ENCODE measurements around the gene ZNF330. TPM values are rescaled to one million over a fixed set of nuclear protein-coding genes. Genes with fewer than 3 reads are reported as not detected.
"Not testable (repeated sequence)": the region's sequence is repeated elsewhere in the genome, so short reads cannot be mapped to it uniquely, and the experiment has no call there.

ZNF330 gene
- total RNA-seq, 6 experiments from 2014 or later: 11.8 to 33.5 (median 26.0) TPM

- ATAC-seq (no peak), DNase-seq (no peak)
- Histone ChIP-seq H3K27ac (no peak overlapping the region), H3K4me1 (no peaks in the 10 kb centered on the region), H3K4me3 (no peak overlapping the region), H3K9me3 (no peaks in the 10 kb centered on the region), H3K27me3 (no peaks in the 10 kb centered on the region), H3K36me3 (no peaks in the 10 kb centered on the region)
- TF ChIP-seq, protein P1, sequence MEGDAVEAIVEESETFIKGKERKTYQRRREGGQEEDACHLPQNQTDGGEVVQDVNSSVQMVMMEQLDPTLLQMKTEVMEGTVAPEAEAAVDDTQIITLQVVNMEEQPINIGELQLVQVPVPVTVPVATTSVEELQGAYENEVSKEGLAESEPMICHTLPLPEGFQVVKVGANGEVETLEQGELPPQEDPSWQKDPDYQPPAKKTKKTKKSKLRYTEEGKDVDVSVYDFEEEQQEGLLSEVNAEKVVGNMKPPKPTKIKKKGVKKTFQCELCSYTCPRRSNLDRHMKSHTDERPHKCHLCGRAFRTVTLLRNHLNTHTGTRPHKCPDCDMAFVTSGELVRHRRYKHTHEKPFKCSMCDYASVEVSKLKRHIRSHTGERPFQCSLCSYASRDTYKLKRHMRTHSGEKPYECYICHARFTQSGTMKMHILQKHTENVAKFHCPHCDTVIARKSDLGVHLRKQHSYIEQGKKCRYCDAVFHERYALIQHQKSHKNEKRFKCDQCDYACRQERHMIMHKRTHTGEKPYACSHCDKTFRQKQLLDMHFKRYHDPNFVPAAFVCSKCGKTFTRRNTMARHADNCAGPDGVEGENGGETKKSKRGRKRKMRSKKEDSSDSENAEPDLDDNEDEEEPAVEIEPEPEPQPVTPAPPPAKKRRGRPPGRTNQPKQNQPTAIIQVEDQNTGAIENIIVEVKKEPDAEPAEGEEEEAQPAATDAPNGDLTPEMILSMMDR (IDR thresholded peaks at IDR 0.05): no peak
- TF ChIP-seq POLR2A (IDR thresholded peaks at IDR 0.05): no peak
- intact Hi-C loops (cut with DNase I): no loop called here
- 62% methylated on average over 2 of the region's 2 CpGs for WGBS (ENCODE audit: insufficient coverage, low coverage, low lambda C conversion rate, missing lambda C conversion rate)
These were observed 39.5 kb upstream of the ZNF330 start for GRCh38 chr4:141180991-141181761.

GRCh38 chr4:141183491-141183890, 37.2 kb upstream of the ZNF330 start:
- ATAC-seq; intact Hi-C loops (cut with DNase I); H3K27me3 ChIP-seq; H3K4me3 ChIP-seq; DNase-seq; H3K36me3 ChIP-seq; H3K4me1 ChIP-seq; H3K9me3 ChIP-seq; H3K27ac ChIP-seq: not testable (repeated sequence)
- 83% methylated on average over 1 of the region's 2 CpGs for WGBS (ENCODE audit: insufficient coverage, low coverage, low lambda C conversion rate, missing lambda C conversion rate)

DNA sequence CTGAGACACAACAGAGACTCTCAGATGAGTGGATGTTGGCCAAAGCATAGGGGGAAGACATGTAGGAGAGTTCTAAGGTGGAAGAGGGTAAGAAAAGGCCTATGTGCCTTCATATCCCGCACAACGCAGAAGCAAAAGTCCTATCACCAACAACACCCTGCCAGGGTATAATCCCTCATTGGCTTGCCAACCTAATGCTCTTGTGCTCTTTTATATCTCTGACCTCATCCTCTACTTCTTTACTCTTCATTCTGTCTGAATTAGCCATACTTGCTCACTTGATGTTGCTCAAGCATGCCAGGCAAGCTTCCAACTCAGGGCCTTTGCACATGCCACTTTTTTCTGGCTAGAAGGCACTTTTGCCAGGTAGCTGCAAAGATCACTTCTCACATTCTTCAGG, 28.1 kb upstream of the ZNF330 start:
- Histone ChIP-seq H3K27ac (no peak overlapping the region), H3K27me3 (no peaks in the 10 kb centered on the region), H3K9me3 (no peaks in the 10 kb centered on the region), H3K4me3 (no peak overlapping the region), H3K4me1 (peaks cover 0 to 12% (median 4%) of the 10 kb centered on the region in 4 donors), H3K36me3 (no peaks in the 10 kb centered on the region)
- DNase-seq: no peak
- intact Hi-C loops (cut with DNase I): no loop called here
- ATAC-seq: no peak
- no peak for TF ChIP-seq POLR2A (IDR thresholded peaks at IDR 0.05)
- TF ChIP-seq, protein P1 (IDR thresholded peaks at IDR 0.05): no peak
- 100% methylated on average over 2 of the region's 2 CpGs for WGBS (ENCODE audit: insufficient coverage, low coverage, low lambda C conversion rate, missing lambda C conversion rate)

- TF ChIP-seq POLR2A (IDR thresholded peaks at IDR 0.05): no peak
- TF ChIP-seq, protein P1 (IDR thresholded peaks at IDR 0.05): no peak
- Histone ChIP-seq H3K27me3 (no peaks in the 10 kb centered on the region), H3K36me3 (no peaks in the 10 kb centered on the region), H3K4me1 (peaks cover 0 to 12% (median 4%) of the 10 kb centered on the region in 4 donors), H3K9me3 (no peaks in the 10 kb centered on the region), H3K27ac (no peak overlapping the region), H3K4me3 (no peak overlapping the region)
- no peak for ATAC-seq
- no peak for DNase-seq
- intact Hi-C loops (cut with DNase I): no loop called here
- WGBS (ENCODE audit: insufficient coverage, low coverage, low lambda C conversion rate, missing lambda C conversion rate): 66% methylated on average over 2 of the region's 2 CpGs
These were observed 27.1 kb upstream of the ZNF330 start for GRCh38 chr4:141193516-141194034.

- no peak for TF ChIP-seq POLR2A (IDR thresholded peaks at IDR 0.05)
- TF ChIP-seq, protein P1 (IDR thresholded peaks at IDR 0.05): no peak
- Histone ChIP-seq H3K9me3 (no peaks in the 10 kb centered on the region), H3K27me3 (no peaks in the 10 kb centered on the region), H3K4me1 (peaks cover 0 to 12% (median 4%) of the 10 kb centered on the region in 4 donors), H3K4me3 (peak overlapping the region in 1 of 3 donors; percentile 5), H3K27ac (peak overlapping the region in 2 of 3 donors; percentile 39 to 61), H3K36me3 (no peaks in the 10 kb centered on the region)
- DNase-seq (peak in 1 of 3 donors; percentile 60), ATAC-seq (peak; percentile 89 to 95 (median 93))
- intact Hi-C loops (cut with DNase I): no loop called here
- 39% methylated on average over 2 of the region's 2 CpGs for WGBS (ENCODE audit: insufficient coverage, low coverage, low lambda C conversion rate, missing lambda C conversion rate)
These were observed 25.5 kb upstream of the ZNF330 start for GRCh38 chr4:141195095-141195707.

All from right lobe of liver (tissue), 6 donors.